ENCODE data around the gene NKX6-2.

Gene NKX6-2

GRCh38 chr10:132781556-132781955, 4.4 kb downstream of the NKX6-2 start:
- Histone ChIP-seq H3K9me3 (ENCODE audit: control insufficient read depth, low read length) (no peaks in the 10 kb centered on the region), H2BK120ac (ENCODE audit: low read depth, low read length) (no peak overlapping the region), H2AFZ (ENCODE audit: low read depth, low read length) (no peak overlapping the region), H3K23ac (ENCODE audit: low read length in 2 of 2) (no peak overlapping the region), H3K4ac (ENCODE audit: low read depth in 1 of 2, low read length in 2 of 2) (no peak overlapping the region), H3K27me3 (ENCODE audit: control insufficient read depth in 1 of 2, insufficient read depth in 1 of 2, low read length in 2 of 2) (peaks cover 20 to 27% of the 10 kb centered on the region in 2 experiments), H3K14ac (ENCODE audit: low read length in 2 of 2) (no peak overlapping the region), H2AK5ac (ENCODE audit: low read length, severe bottlenecking) (no peak overlapping the region), H3K27ac (ENCODE audit: low read length, poor library complexity, severe bottlenecking) (no peak overlapping the region), H3K9ac (ENCODE audit: low read length) (no peak overlapping the region), H3K4me2 (ENCODE audit: low read length, poor library complexity, severe bottlenecking) (no peak overlapping the region), H3K4me1 (ENCODE audit: control insufficient read depth, insufficient read depth, low read depth, low read length) (peaks cover 13% of the 10 kb centered on the region), H2BK5ac (ENCODE audit: low read depth, low read length, poor library complexity, severe bottlenecking) (no peak overlapping the region), H4K8ac (ENCODE audit: low read length) (no peak overlapping the region), H3K79me1 (replicated peaks; ENCODE audit: low read length, poor library complexity, severe bottlenecking) (no peaks in the 10 kb centered on the region), H3K4me3 (ENCODE audit: insufficient read depth in 1 of 2, low read depth in 1 of 2, low read length in 2 of 2) (no peak overlapping the region), H4K91ac (ENCODE audit: low read length) (no peak overlapping the region), H3K18ac (ENCODE audit: low read depth in 1 of 2, low read length in 2 of 2) (no peak overlapping the region), H2BK12ac (ENCODE audit: low read length in 2 of 2) (no peak overlapping the region), H2BK15ac (ENCODE audit: low read depth, poor library complexity, severe bottlenecking) (no peak overlapping the region), H3K36me3 (ENCODE audit: control insufficient read depth in 1 of 2, insufficient read depth in 2 of 2, low read depth in 1 of 2, low read length in 2 of 2) (peaks cover 16 to 52% of the 10 kb centered on the region in 2 experiments)
- DNase-seq = no peak
- WGBS = 96% methylated on average over 20 of the region's 20 CpGs

GRCh38 chr10:132780356-132780755, 5.6 kb downstream of the NKX6-2 start:
- Histone ChIP-seq H2BK5ac (ENCODE audit: low read depth, low read length, poor library complexity, severe bottlenecking) (no peak overlapping the region), H4K8ac (ENCODE audit: low read length) (no peak overlapping the region), H3K27ac (ENCODE audit: low read length, poor library complexity, severe bottlenecking) (no peak overlapping the region), H3K4me1 (ENCODE audit: control insufficient read depth, insufficient read depth, low read depth, low read length) (peaks cover 5% of the 10 kb centered on the region), H3K18ac (ENCODE audit: low read depth in 1 of 2, low read length in 2 of 2) (no peak overlapping the region), H3K14ac (ENCODE audit: low read length in 2 of 2) (no peak overlapping the region), H2BK15ac (ENCODE audit: low read depth, poor library complexity, severe bottlenecking) (no peak overlapping the region), H3K23ac (ENCODE audit: low read length in 2 of 2) (no peak overlapping the region), H3K27me3 (ENCODE audit: control insufficient read depth in 1 of 2, insufficient read depth in 1 of 2, low read length in 2 of 2) (peaks cover 20 to 23% of the 10 kb centered on the region in 2 experiments), H3K4me3 (ENCODE audit: insufficient read depth in 1 of 2, low read depth in 1 of 2, low read length in 2 of 2) (no peak overlapping the region), H3K36me3 (ENCODE audit: control insufficient read depth in 1 of 2, insufficient read depth in 2 of 2, low read depth in 1 of 2, low read length in 2 of 2) (peaks cover 16 to 61% of the 10 kb centered on the region in 2 experiments), H3K79me1 (replicated peaks; ENCODE audit: low read length, poor library complexity, severe bottlenecking) (peaks cover under 1% of the 10 kb centered on the region), H2BK120ac (ENCODE audit: low read depth, low read length) (no peak overlapping the region), H2BK12ac (ENCODE audit: low read length in 2 of 2) (no peak overlapping the region), H2AK5ac (ENCODE audit: low read length, severe bottlenecking) (no peak overlapping the region), H3K9me3 (ENCODE audit: control insufficient read depth, low read length) (no peaks in the 10 kb centered on the region), H3K4ac (ENCODE audit: low read depth in 1 of 2, low read length in 2 of 2) (no peak overlapping the region), H3K9ac (ENCODE audit: low read length) (no peak overlapping the region), H2AFZ (ENCODE audit: low read depth, low read length) (no peak overlapping the region), H3K4me2 (ENCODE audit: low read length, poor library complexity, severe bottlenecking) (no peak overlapping the region), H4K91ac (ENCODE audit: low read length) (no peak overlapping the region)
- DNase-seq = no peak
- 92% methylated on average over 12 of the region's 12 CpGs for WGBS

DNA sequence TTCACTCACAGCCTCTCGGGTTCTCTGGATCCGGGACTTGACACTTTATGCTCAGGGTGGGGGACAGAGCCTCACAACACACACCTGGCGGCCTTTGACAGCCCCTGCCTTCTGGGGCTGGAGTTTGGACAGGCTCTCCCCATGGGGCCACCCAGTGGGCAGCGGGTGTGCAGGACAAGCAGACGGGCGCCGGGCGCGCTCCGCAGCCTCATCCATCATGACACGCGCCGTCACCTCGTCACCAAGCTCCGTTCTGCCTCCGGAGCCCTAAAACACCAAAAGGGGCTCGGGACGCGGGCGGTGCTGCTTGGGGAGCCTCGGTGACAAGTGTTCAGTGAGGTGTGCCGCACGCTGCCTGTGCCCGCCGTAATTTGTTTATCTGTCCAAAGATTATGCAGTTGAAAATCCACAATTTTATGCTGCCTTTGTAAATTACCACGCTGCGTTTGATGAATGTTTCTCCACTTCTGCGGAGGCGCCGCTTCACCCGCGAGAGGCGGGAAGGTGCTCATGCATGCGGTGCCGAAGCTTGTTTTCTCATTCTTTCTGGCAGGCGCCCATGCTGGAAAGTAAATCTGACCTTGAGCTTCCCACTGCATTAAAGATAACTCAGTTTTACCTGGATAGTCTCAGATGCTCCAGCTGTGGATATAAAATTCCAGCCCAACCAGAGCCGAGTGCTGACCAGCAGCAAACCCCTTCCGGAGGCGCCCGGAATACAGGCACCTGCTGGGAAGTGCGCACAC, 6.2 kb downstream of the NKX6-2 start:
- H2BK15ac ChIP-seq (ENCODE audit: low read depth, poor library complexity, severe bottlenecking) = no peak overlapping the region

GRCh38 chr10:132777441-132777840, 8.5 kb downstream of the NKX6-2 start:
- no peak for DNase-seq

More for the DNA sequence above, 6.2 kb downstream of the NKX6-2 start:
- no peak overlapping the region for H4K91ac ChIP-seq (ENCODE audit: low read length)
- peaks cover 2% of the 10 kb centered on the region for H3K79me1 ChIP-seq (replicated peaks; ENCODE audit: low read length, poor library complexity, severe bottlenecking)
- no peak overlapping the region for H3K4ac ChIP-seq (ENCODE audit: low read depth in 1 of 2, low read length in 2 of 2)
- no peak overlapping the region for H3K18ac ChIP-seq (ENCODE audit: low read depth in 1 of 2, low read length in 2 of 2)
- H3K9ac ChIP-seq (ENCODE audit: low read length) = no peak overlapping the region
- H2BK5ac ChIP-seq (ENCODE audit: low read depth, low read length, poor library complexity, severe bottlenecking) = no peak overlapping the region
- H3K36me3 ChIP-seq (ENCODE audit: control insufficient read depth in 1 of 2, insufficient read depth in 2 of 2, low read depth in 1 of 2, low read length in 2 of 2) = peaks cover 16 to 61% of the 10 kb centered on the region in 2 experiments
- DNase-seq = no peak
- no peak overlapping the region for H2BK120ac ChIP-seq (ENCODE audit: low read depth, low read length)
- H3K14ac ChIP-seq (ENCODE audit: low read length in 2 of 2) = no peak overlapping the region
- H2AFZ ChIP-seq (ENCODE audit: low read depth, low read length) = no peak overlapping the region
- H3K9me3 ChIP-seq (ENCODE audit: control insufficient read depth, low read length) = no peaks in the 10 kb centered on the region
- H3K27me3 ChIP-seq (ENCODE audit: control insufficient read depth in 1 of 2, insufficient read depth in 1 of 2, low read length in 2 of 2) = peaks cover 16 to 18% of the 10 kb centered on the region in 2 experiments
- H3K4me3 ChIP-seq (ENCODE audit: insufficient read depth in 1 of 2, low read depth in 1 of 2, low read length in 2 of 2) = no peak overlapping the region
- H3K4me1 ChIP-seq (ENCODE audit: control insufficient read depth, insufficient read depth, low read depth, low read length) = peaks cover 2% of the 10 kb centered on the region
- H3K27ac ChIP-seq (ENCODE audit: low read length, poor library complexity, severe bottlenecking) = no peak overlapping the region
- H3K4me2 ChIP-seq (ENCODE audit: low read length, poor library complexity, severe bottlenecking) = no peak overlapping the region
- no peak overlapping the region for H3K23ac ChIP-seq (ENCODE audit: low read length in 2 of 2)
- WGBS = 95% methylated on average over 41 of the region's 41 CpGs
- no peak overlapping the region for H2BK12ac ChIP-seq (ENCODE audit: low read length in 2 of 2)
- no peak overlapping the region for H4K8ac ChIP-seq (ENCODE audit: low read length)
- H2AK5ac ChIP-seq (ENCODE audit: low read length, severe bottlenecking) = no peak overlapping the region

More at GRCh38 chr10:132777441-132777840, 8.5 kb downstream of the NKX6-2 start:
- H2BK12ac ChIP-seq (ENCODE audit: low read length in 2 of 2) = no peak overlapping the region
- no peak overlapping the region for H2BK120ac ChIP-seq (ENCODE audit: low read depth, low read length)
- no peak overlapping the region for H2BK15ac ChIP-seq (ENCODE audit: low read depth, poor library complexity, severe bottlenecking)
- no peak overlapping the region for H3K18ac ChIP-seq (ENCODE audit: low read depth in 1 of 2, low read length in 2 of 2)
- no peaks in the 10 kb centered on the region for H3K9me3 ChIP-seq (ENCODE audit: control insufficient read depth, low read length)
- no peak overlapping the region for H3K4ac ChIP-seq (ENCODE audit: low read depth in 1 of 2, low read length in 2 of 2)
- no peak overlapping the region for H2AK5ac ChIP-seq (ENCODE audit: low read length, severe bottlenecking)
- no peak overlapping the region for H4K8ac ChIP-seq (ENCODE audit: low read length)
- peaks cover 12 to 61% of the 10 kb centered on the region in 2 experiments for H3K36me3 ChIP-seq (ENCODE audit: control insufficient read depth in 1 of 2, insufficient read depth in 2 of 2, low read depth in 1 of 2, low read length in 2 of 2)
- no peak overlapping the region for H2BK5ac ChIP-seq (ENCODE audit: low read depth, low read length, poor library complexity, severe bottlenecking)
- H3K9ac ChIP-seq (ENCODE audit: low read length) = no peak overlapping the region
- no peak overlapping the region for H3K4me2 ChIP-seq (ENCODE audit: low read length, poor library complexity, severe bottlenecking)
- no peak overlapping the region for H3K27ac ChIP-seq (ENCODE audit: low read length, poor library complexity, severe bottlenecking)
- H3K4me3 ChIP-seq (ENCODE audit: insufficient read depth in 1 of 2, low read depth in 1 of 2, low read length in 2 of 2) = no peak overlapping the region
- H2AFZ ChIP-seq (ENCODE audit: low read depth, low read length) = no peak overlapping the region
- H3K4me1 ChIP-seq (ENCODE audit: control insufficient read depth, insufficient read depth, low read depth, low read length) = peaks cover 2% of the 10 kb centered on the region
- no peak overlapping the region for H3K14ac ChIP-seq (ENCODE audit: low read length in 2 of 2)
- no peaks in the 10 kb centered on the region for H3K27me3 ChIP-seq (ENCODE audit: control insufficient read depth in 1 of 2, insufficient read depth in 1 of 2, low read length in 2 of 2)
- no peak overlapping the region for H3K23ac ChIP-seq (ENCODE audit: low read length in 2 of 2)
- WGBS = 97% methylated on average over 14 of the region's 14 CpGs
- peaks cover 2% of the 10 kb centered on the region for H3K79me1 ChIP-seq (replicated peaks; ENCODE audit: low read length, poor library complexity, severe bottlenecking)
- H4K91ac ChIP-seq (ENCODE audit: low read length) = no peak overlapping the region

Measured in mesenchymal stem cell (in vitro differentiated cells and primary cell).